ENCODE measurements around the gene CCDC142. TPM values are rescaled to one million over a fixed set of nuclear protein-coding genes. Genes with fewer than 3 reads are reported as not detected.
A peak's percentile ranks its signal among the peaks of the same experiment; 100 is the strongest.

CCDC142 gene
- total and polyA plus RNA-seq, 9 of the 15 experiments (the other 6 are each of a cell fraction or from before 2014, with no cell fraction given): 0.55 to 11.7 (median 7.2) TPM

- H3K4me2 ChIP-seq (ENCODE audit: insufficient read depth, low read length): no peak overlapping the region
- H3K4me3 ChIP-seq: no peak overlapping the region
- FAIRE-seq (no peak), ATAC-seq (no peak), DNase-seq (ENCODE audit: extremely low read depth in 1 of 4, low spot score in 3 of 4) (no peak)
- TF ChIP-seq ETS2 (tag; IDR thresholded peaks at IDR 0.05; ENCODE audit: borderline replicate concordance, poor library complexity, severe bottlenecking): no peak
- peak; percentile 23; the same call in 1 of the 2 replicates for TF ChIP-seq SOX6 (IDR thresholded peaks at IDR 0.05)
- no peak for TF ChIP-seq NBN (IDR thresholded peaks at IDR 0.05; ENCODE audit: low read depth)
- no peak for TF ChIP-seq PHB2 (IDR thresholded peaks at IDR 0.05; ENCODE audit: low read depth)
- TF ChIP-seq PRDM10 (IDR thresholded peaks at IDR 0.05; ENCODE audit: partially characterized antibody): peak; percentile 51
- no peak overlapping the region for H3K27ac ChIP-seq (ENCODE audit: extremely low read depth, low read depth, low read length)
- H3K79me2 ChIP-seq (ENCODE audit: control insufficient read depth, insufficient read depth, low read length): peaks cover 7% of the 10 kb centered on the region; the same call in 1 of the 3 replicates
- peaks cover 5 to 8% of the 10 kb centered on the region in 2 experiments; a peak in 4 of 5 replicates for H3K4me1 ChIP-seq (replicated peaks in 1 of 2; ENCODE audit: control insufficient read depth in 2 of 2, insufficient read depth in 2 of 2, low read length in 2 of 2)
- no TSS peak for BruUV-seq (replicated peaks)
- H3K9me1 ChIP-seq (ENCODE audit: control insufficient read depth, insufficient read depth, low read length): no peaks in the 10 kb centered on the region
- H2AFZ ChIP-seq (ENCODE audit: low read depth, low read length): no peak overlapping the region
- no peak overlapping the region for H3K9ac ChIP-seq (ENCODE audit: insufficient read depth in 1 of 2, low read depth in 2 of 2, low read length in 2 of 2)
- ChIA-PET CTCF (ENCODE audit: low intra/inter-chr PET ratio) (no interaction called here), POLR2A (interaction anchor here (0.6 to 2.6 kb wide), 2 partner anchors 11 to 20 kb away, joined by 3 to 9 read pairs; no protein-coding TSS in a partner anchor)
- H3K9me3 ChIP-seq (replicated peaks; ENCODE audit: control insufficient read depth, insufficient read depth, low read depth, low read length): no peaks in the 10 kb centered on the region
- no peaks in the 10 kb centered on the region for H3K36me3 ChIP-seq (ENCODE audit: control insufficient read depth, insufficient read depth, low read length)
- in situ Hi-C loops (cut with MboI): no loop called here
- H4K20me1 ChIP-seq (replicated peaks; ENCODE audit: control insufficient read depth, insufficient read depth, low read length): no peaks in the 10 kb centered on the region
- H3K27me3 ChIP-seq (ENCODE audit: control insufficient read depth in 2 of 2, insufficient read depth in 2 of 2, low read length in 2 of 2): no peaks in the 10 kb centered on the region
- intact Hi-C loops (cut with micrococcal nuclease): no loop called here
- WGBS (ENCODE audit: insufficient coverage, low coverage, missing lambda C conversion rate): 29% methylated on average over 3 of the region's 3 CpGs
These were observed 32.1 kb downstream of the CCDC142 start for GRCh38 chr2:74450570-74451190.

All from K562 (cell line).